Glutamatergic neuron (in vitro differentiated cells): ENCODE data around the gene PFN2. TPM values are rescaled to one million over a fixed set of nuclear protein-coding genes. Genes with fewer than 3 reads are reported as not detected.

Source experiments
- DNase-seq: peaks from one replicate; pipeline ENCODE4 v3.0.0; 2022
- H3K27ac Mint-ChIP-seq: one replicate; pipeline ENCODE4 v1.8.0; 2020; ENCODE audit warnings: mild to moderate bottlenecking, mixed read lengths, inconsistent platforms; ENCODE audit not compliant: unreplicated experiment
- H3K27me3 Mint-ChIP-seq: one replicate; pipeline ENCODE4 v1.8.0; 2020; ENCODE audit warnings: mild to moderate bottlenecking, moderate library complexity, mixed read lengths, inconsistent platforms; ENCODE audit not compliant: unreplicated experiment
- H3K36me3 Mint-ChIP-seq: one replicate; pipeline ENCODE4 v1.8.0; 2020; ENCODE audit warnings: mild to moderate bottlenecking, mixed read lengths, inconsistent platforms; ENCODE audit not compliant: unreplicated experiment
- H3K4me1 Mint-ChIP-seq: one replicate; pipeline ENCODE4 v1.8.0; 2020; ENCODE audit warnings: mild to moderate bottlenecking, low read depth, mixed read lengths, inconsistent platforms; ENCODE audit not compliant: unreplicated experiment
- H3K4me3 Mint-ChIP-seq: one replicate; pipeline ENCODE4 v1.8.0; 2020; ENCODE audit warnings: mild to moderate bottlenecking, mixed read lengths, inconsistent platforms; ENCODE audit not compliant: unreplicated experiment
- H3K9me3 Mint-ChIP-seq: one replicate; pipeline ENCODE4 v1.8.0; 2020; ENCODE audit warnings: mild to moderate bottlenecking, moderate library complexity, mixed read lengths, inconsistent platforms; ENCODE audit not compliant: unreplicated experiment
- CTCF ChIP-seq: fragments of 200-600 bp; sonication (generic); IDR thresholded peaks from one replicate; pipeline ENCODE4 v1.5.0; 2021; ENCODE audit not compliant: partially characterized antibody, unreplicated experiment
- total RNA-seq: library from RNA; stranded (reverse); fragmentation: NEBNext Ultra II Directional; extraction: Animal tissue kit (Norgen Biotek cat#: 25700); gene quantifications from one replicate; pipeline ENCODE4 v1.2.1, GENCODE V29; 2021; ENCODE audit not compliant: unreplicated experiment

PFN2 gene
- total RNA-seq, 1 donor from 2014 or later: 364 TPM

- Mint-ChIP-seq H3K36me3 (peaks cover 11% of the 10 kb centered on the region), H3K9me3 (peaks cover 6% of the 10 kb centered on the region), H3K4me1 (peaks cover 2% of the 10 kb centered on the region), H3K4me3 (no peak overlapping the region), H3K27ac (no peak overlapping the region), H3K27me3 (no peaks in the 10 kb centered on the region)
- peak; percentile 57 for DNase-seq
- TF ChIP-seq CTCF: peak; percentile 65
These were observed 33.9 kb downstream of the PFN2 start for GRCh38 chr3:149936812-149937230.

GRCh38 chr3:149934524-149934923 is 36.2 kb downstream of the PFN2 start:
- no peaks in the 10 kb centered on the region for H3K27me3 Mint-ChIP-seq
- no peak overlapping the region for H3K4me3 Mint-ChIP-seq
- no peak overlapping the region for H3K27ac Mint-ChIP-seq
- peaks cover 2% of the 10 kb centered on the region for H3K4me1 Mint-ChIP-seq
- H3K9me3 Mint-ChIP-seq: peaks cover 6% of the 10 kb centered on the region
- peaks cover 15% of the 10 kb centered on the region for H3K36me3 Mint-ChIP-seq
- no peak for DNase-seq
- no peak for TF ChIP-seq CTCF

- peaks cover 5% of the 10 kb centered on the region for H3K9me3 Mint-ChIP-seq
- H3K36me3 Mint-ChIP-seq: peaks cover 15% of the 10 kb centered on the region
- no peak overlapping the region for H3K4me3 Mint-ChIP-seq
- DNase-seq: no peak
- no peaks in the 10 kb centered on the region for H3K4me1 Mint-ChIP-seq
- no peaks in the 10 kb centered on the region for H3K27me3 Mint-ChIP-seq
- no peak for TF ChIP-seq CTCF
- no peak overlapping the region for H3K27ac Mint-ChIP-seq
These were observed 36.8 kb downstream of the PFN2 start for GRCh38 chr3:149933858-149934257.

- no peak for TF ChIP-seq CTCF
- Mint-ChIP-seq H3K4me3 (no peak overlapping the region), H3K9me3 (peaks cover 5% of the 10 kb centered on the region), H3K27ac (no peak overlapping the region), H3K36me3 (peaks cover 15% of the 10 kb centered on the region), H3K4me1 (no peaks in the 10 kb centered on the region), H3K27me3 (no peaks in the 10 kb centered on the region)
- DNase-seq: no peak
These were observed 37.7 kb downstream of the PFN2 start for GRCh38 chr3:149933008-149933407.

- no peaks in the 10 kb centered on the region for H3K9me3 Mint-ChIP-seq
- no peak overlapping the region for H3K27ac Mint-ChIP-seq
- DNase-seq: no peak
- H3K27me3 Mint-ChIP-seq: peaks cover 2% of the 10 kb centered on the region
- TF ChIP-seq CTCF: no peak
- no peaks in the 10 kb centered on the region for H3K4me1 Mint-ChIP-seq
- no peak overlapping the region for H3K4me3 Mint-ChIP-seq
- no peaks in the 10 kb centered on the region for H3K36me3 Mint-ChIP-seq
These were observed 50.6 kb downstream of the PFN2 start for GRCh38 chr3:149920119-149920518.
